ENCODE results near the gene CAPRIN2. TPM values are rescaled to one million over a fixed set of nuclear protein-coding genes. Genes with fewer than 3 reads are reported as not detected.

The CAPRIN2 gene
- total RNA-seq (ENCODE audit: low replicate concordance): 16.4 and 82.2 TPM in 2 replicates

GRCh38 chr12:30754750-30755394, at the start of gene CAPRIN2:
TSS of gene CAPRIN2 (minus strand) at chr12:30754951. CDS start at chr12:30753520, 1,431 bp downstream.
- peak within 1 kb of the TSS; percentile 77 for H3K4me3 ChIP-seq (ENCODE audit: low read depth, low read length)
- peak; percentile 31 for TF ChIP-seq CTCF (IDR thresholded peaks at IDR 0.05; ENCODE audit: insufficient read depth, low read length)
- DNase-seq (ENCODE audit: low read depth): peak; percentile 94

GRCh38 chr12:30797689-30798088, 42.9 kb upstream of the CAPRIN2 start:
- H3K4me3 ChIP-seq (ENCODE audit: low read depth, low read length): no peak overlapping the region
- no peak for TF ChIP-seq CTCF (IDR thresholded peaks at IDR 0.05; ENCODE audit: insufficient read depth, low read length)
- DNase-seq (ENCODE audit: low read depth): no peak

- peak; percentile 51 for DNase-seq (ENCODE audit: low read depth)
- H3K4me3 ChIP-seq (ENCODE audit: low read depth, low read length): peak overlapping the region; percentile 82
- TF ChIP-seq CTCF (IDR thresholded peaks at IDR 0.05; ENCODE audit: insufficient read depth, low read length): no peak
These were observed 42.2 kb upstream of the CAPRIN2 start for GRCh38 chr12:30796891-30797371.

- no peak for TF ChIP-seq CTCF (IDR thresholded peaks at IDR 0.05; ENCODE audit: insufficient read depth, low read length)
- H3K4me3 ChIP-seq (ENCODE audit: low read depth, low read length): peak overlapping the region; percentile 82
- peak; percentile 73 for DNase-seq (ENCODE audit: low read depth)
These were observed 41.6 kb upstream of the CAPRIN2 start for GRCh38 chr12:30796313-30796780.

GRCh38 chr12:30795410-30796312, 40.9 kb upstream of the CAPRIN2 start:
- peak; percentile 77 for DNase-seq (ENCODE audit: low read depth)
- H3K4me3 ChIP-seq (ENCODE audit: low read depth, low read length): peak overlapping the region; percentile 82
- peak; percentile 39 for TF ChIP-seq CTCF (IDR thresholded peaks at IDR 0.05; ENCODE audit: insufficient read depth, low read length)

- no peak for TF ChIP-seq CTCF (IDR thresholded peaks at IDR 0.05; ENCODE audit: insufficient read depth, low read length)
- peak; percentile 95 for DNase-seq (ENCODE audit: low read depth)
- peak overlapping the region; percentile 82 for H3K4me3 ChIP-seq (ENCODE audit: low read depth, low read length)
These were observed 40.0 kb upstream of the CAPRIN2 start for GRCh38 chr12:30794591-30795409.

All from fibroblast of the aortic adventitia (primary cell).